Smooth muscle cell (in vitro differentiated cells): ENCODE results near the gene RGS19. TPM values are rescaled to one million over a fixed set of nuclear protein-coding genes. Genes with fewer than 3 reads are reported as not detected.

Source experiments
- DNase-seq: peaks from one replicate; lab custom pipeline; 2025; ENCODE audit not compliant: unreplicated experiment; lab: John Stamatoyannopoulos, UW
- H2AFZ ChIP-seq: fragments of 200-600 bp; sonication (generic); 2 replicates; pipeline ENCODE4 v1.6.0; 2016; ENCODE audit warnings: antibody characterized with exemption, low read depth, mild to moderate bottlenecking
- H3F3A ChIP-seq: fragments of 200-600 bp; sonication (generic); 2 replicates; pipeline ENCODE4 v1.6.0; 2017; ENCODE audit warnings: antibody characterized with exemption, low read depth
- H3K27ac ChIP-seq: fragments of 200-600 bp; sonication (generic); 2 replicates; pipeline ENCODE4 v1.5.1; 2016; ENCODE audit warnings: low read depth, mild to moderate bottlenecking
- H3K27me3 ChIP-seq: fragments of 200-600 bp; sonication (generic); 2 replicates; pipeline ENCODE4 v1.6.1; 2016; ENCODE audit warnings: low read depth, mild to moderate bottlenecking
- H3K36me3 ChIP-seq: fragments of 200-600 bp; sonication (generic); 2 replicates; pipeline ENCODE4 v1.5.1; 2016; ENCODE audit warnings: low read depth
- H3K4me1 ChIP-seq: fragments of 200-600 bp; sonication (generic); 2 replicates; pipeline ENCODE4 v1.5.1; 2016; ENCODE audit warnings: low read depth
- H3K4me2 ChIP-seq: fragments of 200-600 bp; sonication (generic); 2 replicates; pipeline ENCODE4 v1.6.0; 2016; ENCODE audit warnings: mild to moderate bottlenecking
- H3K4me3 ChIP-seq: fragments of 200-600 bp; sonication (generic); 2 replicates; pipeline ENCODE4 v1.5.1; 2016; ENCODE audit warnings: mild to moderate bottlenecking
- H3K79me2 ChIP-seq: fragments of 200-600 bp; sonication (generic); 2 replicates; pipeline ENCODE4 v1.6.0; 2016; ENCODE audit warnings: low read depth, mild to moderate bottlenecking
- H3K9ac ChIP-seq: fragments of 200-600 bp; sonication (generic); 2 replicates; pipeline ENCODE4 v1.6.0; 2016; ENCODE audit warnings: low read depth
- H3K9me3 ChIP-seq: fragments of 200-600 bp; sonication (generic); replicated peaks from 2 replicates; pipeline ENCODE4 v1.5.1; 2016; ENCODE audit warnings: low read depth
- H4K20me1 ChIP-seq: fragments of 200-600 bp; sonication (generic); 2 replicates; pipeline ENCODE4 v1.6.0; 2016; ENCODE audit warnings: low read depth
- WGBS: methylation state at CpG from one replicate; pipeline ENCODE4 v1.1.7; 2016; ENCODE audit warnings: low lambda C conversion rate; 5-methylcytosine and 5-hydroxymethylcytosine counted together
- polyA plus RNA-seq: library from polyadenylated mRNA; unstranded; fragments of >200 nt; fragmentation: Nextera tagmentation; extraction: Ambion mirVana; gene quantifications from 2 replicates; pipeline ENCODE4 v1.2.1, GENCODE V29; 2016
- total RNA-seq: library from RNA; depleted of rRNA; stranded (reverse); fragments of >200 nt; gene quantifications from 2 replicates; pipeline ENCODE4 v1.2.3, GENCODE V29; 2014
- TF ChIP-seq, protein P1 (sequence below): fragments of 200-600 bp; sonication (generic); IDR thresholded peaks from 2 replicates; pipeline ENCODE4 v1.5.1; 2017; ENCODE audit warnings: borderline replicate concordance, mild to moderate bottlenecking, antibody characterized with exemption; ENCODE audit not compliant: insufficient read depth, poor library complexity, severe bottlenecking

Gene RGS19
- total and polyA plus RNA-seq, 2 experiments from 2014 or later: 17.4 to 24.6 TPM

DNA sequence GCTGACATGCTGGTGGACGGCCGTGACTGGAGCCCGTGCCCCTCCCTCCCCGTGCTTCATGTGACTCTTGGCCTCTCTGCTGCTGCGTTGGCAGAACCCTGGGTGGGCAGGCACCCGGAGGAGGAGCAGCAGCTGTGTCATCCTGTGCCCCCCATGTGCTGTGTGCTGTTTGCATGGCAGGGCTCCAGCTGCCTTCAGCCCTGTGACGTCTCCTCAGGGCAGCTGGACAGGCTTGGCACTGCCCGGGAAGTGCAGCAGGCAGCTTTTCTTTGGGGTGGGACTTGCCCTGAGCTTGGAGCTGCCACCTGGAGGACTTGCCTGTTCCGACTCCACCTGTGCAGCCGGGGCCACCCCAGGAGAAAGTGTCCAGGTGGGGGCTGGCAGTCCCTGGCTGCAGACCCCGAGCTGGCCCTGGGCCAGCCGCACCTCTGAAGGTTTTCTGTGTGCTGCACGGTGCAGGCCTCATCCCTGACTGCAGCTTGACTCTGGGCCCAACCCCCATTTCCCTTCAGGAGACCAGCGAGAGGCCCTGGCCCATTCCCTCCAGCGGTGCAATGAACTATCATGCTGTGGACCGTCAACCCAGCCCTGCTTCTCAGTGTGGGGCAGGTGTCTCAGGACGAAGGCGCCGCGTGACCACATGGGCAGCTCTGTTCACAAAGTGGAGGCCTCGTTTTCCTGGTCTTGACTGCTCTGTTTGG is 19.9 kb upstream of the RGS19 start:
- Histone ChIP-seq H3K9ac (no peak overlapping the region), H3K27ac (no peak overlapping the region), H3K27me3 (peaks cover 30% of the 10 kb centered on the region), H3K4me2 (no peak overlapping the region), H3K4me1 (no peaks in the 10 kb centered on the region), H3F3A (no peaks in the 10 kb centered on the region), H3K36me3 (no peaks in the 10 kb centered on the region), H4K20me1 (no peaks in the 10 kb centered on the region), H2AFZ (no peak overlapping the region), H3K79me2 (no peaks in the 10 kb centered on the region), H3K9me3 (no peaks in the 10 kb centered on the region), H3K4me3 (no peak overlapping the region)
- DNase-seq: no peak
- 92% methylated on average over 21 of the region's 21 CpGs for WGBS
- TF ChIP-seq, protein P1, sequence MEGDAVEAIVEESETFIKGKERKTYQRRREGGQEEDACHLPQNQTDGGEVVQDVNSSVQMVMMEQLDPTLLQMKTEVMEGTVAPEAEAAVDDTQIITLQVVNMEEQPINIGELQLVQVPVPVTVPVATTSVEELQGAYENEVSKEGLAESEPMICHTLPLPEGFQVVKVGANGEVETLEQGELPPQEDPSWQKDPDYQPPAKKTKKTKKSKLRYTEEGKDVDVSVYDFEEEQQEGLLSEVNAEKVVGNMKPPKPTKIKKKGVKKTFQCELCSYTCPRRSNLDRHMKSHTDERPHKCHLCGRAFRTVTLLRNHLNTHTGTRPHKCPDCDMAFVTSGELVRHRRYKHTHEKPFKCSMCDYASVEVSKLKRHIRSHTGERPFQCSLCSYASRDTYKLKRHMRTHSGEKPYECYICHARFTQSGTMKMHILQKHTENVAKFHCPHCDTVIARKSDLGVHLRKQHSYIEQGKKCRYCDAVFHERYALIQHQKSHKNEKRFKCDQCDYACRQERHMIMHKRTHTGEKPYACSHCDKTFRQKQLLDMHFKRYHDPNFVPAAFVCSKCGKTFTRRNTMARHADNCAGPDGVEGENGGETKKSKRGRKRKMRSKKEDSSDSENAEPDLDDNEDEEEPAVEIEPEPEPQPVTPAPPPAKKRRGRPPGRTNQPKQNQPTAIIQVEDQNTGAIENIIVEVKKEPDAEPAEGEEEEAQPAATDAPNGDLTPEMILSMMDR: no peak

DNA sequence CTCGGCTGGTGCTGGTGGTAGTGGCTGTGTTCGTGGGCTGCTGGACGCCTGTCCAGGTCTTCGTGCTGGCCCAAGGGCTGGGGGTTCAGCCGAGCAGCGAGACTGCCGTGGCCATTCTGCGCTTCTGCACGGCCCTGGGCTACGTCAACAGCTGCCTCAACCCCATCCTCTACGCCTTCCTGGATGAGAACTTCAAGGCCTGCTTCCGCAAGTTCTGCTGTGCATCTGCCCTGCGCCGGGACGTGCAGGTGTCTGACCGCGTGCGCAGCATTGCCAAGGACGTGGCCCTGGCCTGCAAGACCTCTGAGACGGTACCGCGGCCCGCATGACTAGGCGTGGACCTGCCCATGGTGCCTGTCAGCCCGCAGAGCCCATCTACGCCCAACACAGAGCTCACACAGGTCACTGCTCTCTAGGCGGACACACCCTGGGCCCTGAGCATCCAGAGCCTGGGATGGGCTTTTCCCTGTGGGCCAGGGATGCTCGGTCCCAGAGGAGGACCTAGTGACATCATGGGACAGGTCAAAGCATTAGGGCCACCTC is 19.2 kb upstream of the RGS19 start:
- no peaks in the 10 kb centered on the region for H3K9me3 ChIP-seq
- H3K4me2 ChIP-seq: no peak overlapping the region
- no peak for DNase-seq
- H4K20me1 ChIP-seq: no peaks in the 10 kb centered on the region
- no peaks in the 10 kb centered on the region for H3K36me3 ChIP-seq
- H3K4me3 ChIP-seq: no peak overlapping the region
- TF ChIP-seq, protein P1: no peak
- 97% methylated on average over 28 of the region's 28 CpGs for WGBS
- H3K9ac ChIP-seq: no peak overlapping the region
- H3K27ac ChIP-seq: no peak overlapping the region
- no peak overlapping the region for H2AFZ ChIP-seq
- no peaks in the 10 kb centered on the region for H3K79me2 ChIP-seq
- H3K27me3 ChIP-seq: peaks cover 29% of the 10 kb centered on the region
- no peaks in the 10 kb centered on the region for H3F3A ChIP-seq
- H3K4me1 ChIP-seq: no peaks in the 10 kb centered on the region

DNA sequence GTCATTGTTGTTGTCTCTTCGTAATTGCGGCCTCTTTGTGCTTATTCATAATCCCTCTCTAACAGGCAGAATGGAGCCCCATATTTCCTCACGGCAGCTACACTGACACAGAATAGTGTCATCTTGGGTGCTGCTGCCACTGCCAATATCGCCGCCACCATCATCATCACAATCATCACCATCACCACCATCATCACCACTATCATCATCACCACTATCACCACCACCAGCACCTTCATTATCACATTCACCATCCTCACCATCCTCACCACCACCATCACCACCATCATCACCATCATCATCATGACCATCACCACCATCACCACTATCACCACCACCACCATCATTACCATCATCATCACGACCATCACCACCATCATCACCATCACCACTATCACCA is 17.2 kb upstream of the RGS19 start:
- no peaks in the 10 kb centered on the region for H3K79me2 ChIP-seq
- H3K9ac ChIP-seq: no peak overlapping the region
- no peak overlapping the region for H2AFZ ChIP-seq
- H3K9me3 ChIP-seq: no peaks in the 10 kb centered on the region
- no peak for DNase-seq
- no peaks in the 10 kb centered on the region for H4K20me1 ChIP-seq
- no peaks in the 10 kb centered on the region for H3K4me1 ChIP-seq
- H3K27ac ChIP-seq: no peak overlapping the region
- H3K4me2 ChIP-seq: no peak overlapping the region
- WGBS: 92% methylated on average over 6 of the region's 6 CpGs
- H3K36me3 ChIP-seq: no peaks in the 10 kb centered on the region
- H3F3A ChIP-seq: no peaks in the 10 kb centered on the region
- peaks cover 9% of the 10 kb centered on the region for H3K27me3 ChIP-seq
- TF ChIP-seq, protein P1: no peak
- H3K4me3 ChIP-seq: no peak overlapping the region

DNA sequence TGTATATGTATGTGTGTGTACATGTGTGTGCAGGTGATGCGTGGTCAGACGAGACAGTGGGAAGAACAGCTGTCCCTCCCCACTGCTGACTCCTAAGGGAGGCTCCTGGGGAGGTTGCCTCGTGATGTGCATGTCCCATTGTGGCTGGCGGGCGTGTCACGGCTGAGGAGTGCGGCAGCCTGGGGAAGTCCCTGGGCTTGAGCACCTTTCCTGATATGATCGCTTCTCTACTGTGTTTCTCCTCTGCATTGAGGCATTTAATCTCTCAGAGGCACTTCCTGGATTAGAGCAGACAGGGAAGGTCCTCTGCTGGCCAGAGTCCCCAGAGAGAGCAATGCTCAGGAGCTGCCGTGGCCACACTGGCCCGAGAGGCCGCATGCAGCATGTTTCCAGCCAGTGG is 16.6 kb upstream of the RGS19 start:
- H3F3A ChIP-seq: no peaks in the 10 kb centered on the region
- H3K4me2 ChIP-seq: no peak overlapping the region
- WGBS: 89% methylated on average over 11 of the region's 11 CpGs
- peaks cover 3% of the 10 kb centered on the region for H3K27me3 ChIP-seq
- no peak overlapping the region for H3K4me3 ChIP-seq
- H3K36me3 ChIP-seq: no peaks in the 10 kb centered on the region
- no peak overlapping the region for H3K27ac ChIP-seq
- H2AFZ ChIP-seq: no peak overlapping the region
- no peak overlapping the region for H3K9ac ChIP-seq
- TF ChIP-seq, protein P1: no peak
- H3K9me3 ChIP-seq: no peaks in the 10 kb centered on the region
- H4K20me1 ChIP-seq: no peaks in the 10 kb centered on the region
- no peaks in the 10 kb centered on the region for H3K4me1 ChIP-seq
- no peak for DNase-seq
- no peaks in the 10 kb centered on the region for H3K79me2 ChIP-seq
